Naive thymus-derived CD4-positive, alpha-beta T cell (primary cell): ENCODE data around the gene TBC1D5. TPM values are rescaled to one million over a fixed set of nuclear protein-coding genes. Genes with fewer than 3 reads are reported as not detected.

Experiments
- ATAC-seq: fragments of 150-1000 bp; cut with Tn5 transposase; 2 replicates; pipeline ENCODE4 v1.10.0; 2021; ENCODE audit warnings: mild to moderate bottlenecking, moderate library complexity
- CTCF ChIA-PET: fragments of 350-600 bp; sonication (Branson Sonifier 250); formaldehyde crosslinking; loops from one replicate; lab custom pipeline; 2021; ENCODE audit warnings: antibody characterized with exemption; lab: Charles Lee
- POLR2A ChIA-PET: fragments of 350-600 bp; sonication (Branson Sonifier 250); formaldehyde crosslinking; loops from one replicate; lab custom pipeline; 2021; ENCODE audit warnings: antibody characterized with exemption, inconsistent platforms; lab: Charles Lee
- DNase-seq, 9 donors: peaks; one replicate each; pipeline versions ENCODE4 v3.0.0 to v3.0.0-alpha.2; 2020 to 2022; ENCODE audit warnings: mixed read lengths in 1 of 9
- H3K27ac ChIP-seq: one replicate; pipeline ENCODE4 v1.7.0; 2013; ENCODE audit warnings: mild to moderate bottlenecking, low read depth, low read length, moderate library complexity
- H3K27me3 ChIP-seq, 2 donors: one replicate each; pipeline ENCODE4 v1.7.0; 2013; ENCODE audit warnings: low read length in 2 of 2, mild to moderate bottlenecking in 2 of 2, moderate library complexity in 2 of 2; ENCODE audit not compliant: control insufficient read depth in 2 of 2, insufficient read depth in 2 of 2
- H3K36me3 ChIP-seq, 3 experiments: 1 replicate in 2 of 3; 2 replicates in 1 of 3; pipeline ENCODE4 v1.7.0; 2013; ENCODE audit warnings: low read length in 3 of 3, mild to moderate bottlenecking in 3 of 3, moderate library complexity in 1 of 3; ENCODE audit not compliant: insufficient read depth in 3 of 3, control insufficient read depth in 2 of 3
- H3K4me1 ChIP-seq, 2 donors: one replicate each; pipeline ENCODE4 v1.7.0; 2013; ENCODE audit warnings: low read length in 2 of 2, mild to moderate bottlenecking in 2 of 2, moderate library complexity in 1 of 2; ENCODE audit not compliant: control insufficient read depth in 2 of 2, insufficient read depth in 2 of 2
- H3K4me3 ChIP-seq: 2 replicates; pipeline ENCODE4 v1.7.0; 2013; ENCODE audit warnings: mild to moderate bottlenecking, low read length
- H3K9me3 ChIP-seq, 3 experiments: 1 replicate in 2 of 3; 2 replicates in 1 of 3; pipeline ENCODE4 v1.7.0; 2013; ENCODE audit warnings: low read length in 3 of 3; ENCODE audit not compliant: control insufficient read depth in 2 of 3
- H3K27ac Mint-ChIP-seq, 9 donors: one replicate each; pipeline ENCODE4 v1.8.0; 2020 to 2022; ENCODE audit warnings: mixed read lengths in 9 of 9, mild to moderate bottlenecking in 8 of 9, moderate library complexity in 5 of 9, inconsistent platforms in 2 of 9
- H3K27me3 Mint-ChIP-seq, 5 donors: one replicate each; pipeline ENCODE4 v1.8.0; 2021 to 2022; ENCODE audit warnings: mixed read lengths in 5 of 5, mild to moderate bottlenecking in 1 of 5
- H3K36me3 Mint-ChIP-seq, 5 donors: one replicate each; pipeline ENCODE4 v1.8.0; 2020 to 2022; ENCODE audit warnings: mixed read lengths in 5 of 5, mild to moderate bottlenecking in 3 of 5, inconsistent platforms in 1 of 5
- H3K4me1 Mint-ChIP-seq, 7 donors: one replicate each; pipeline ENCODE4 v1.8.0; 2020 to 2022; ENCODE audit warnings: mixed read lengths in 7 of 7, mild to moderate bottlenecking in 3 of 7, inconsistent platforms in 1 of 7
- H3K4me3 Mint-ChIP-seq, 10 donors: one replicate each; pipeline ENCODE4 v1.8.0; 2020 to 2022; ENCODE audit warnings: mild to moderate bottlenecking in 10 of 10, mixed read lengths in 10 of 10, moderate library complexity in 6 of 10, inconsistent platforms in 2 of 10
- H3K9me3 Mint-ChIP-seq, 11 donors: one replicate each; pipeline ENCODE4 v1.8.0; 2020 to 2022; ENCODE audit warnings: mixed read lengths in 11 of 11, mild to moderate bottlenecking in 4 of 11, inconsistent platforms in 1 of 11, moderate library complexity in 1 of 11
- intact Hi-C, 2 donors: fragments of 100-400 bp; cut with micrococcal nuclease; formaldehyde crosslinking; loops; one replicate each; pipeline ENCODE4 v1.15.1; 2023
- polyA plus RNA-seq, 2 donors: library from polyadenylated mRNA; unstranded; fragments of 300-500 nt; fragmentation: Illumina TruSeq; gene quantifications; one replicate each; pipeline ENCODE4 v1.2.3, GENCODE V29; 2021
- total RNA-seq, 6 experiments: library from RNA in 5 of 6; stranded (reverse) in 5 of 6; gene quantifications; 1 replicate in 5 of 6; 2 replicates in 1 of 6; pipeline ENCODE4 v1.2.3 and lab custom pipeline; 2021 to 2026

Gene TBC1D5
- total and polyA plus RNA-seq, 7 experiments from 2014 or later, result 30.5 to 54.0 (median 37.4) TPM

GRCh38 chr3:17367171-17367570 lies 375.3 kb downstream of the TBC1D5 start:
- Mint-ChIP-seq H3K36me3 (peaks cover 0 to 35% (median 10%) of the 10 kb centered on the region in 5 donors), H3K9me3 (no peaks in the 10 kb centered on the region), H3K27ac (no peak overlapping the region), H3K4me3 (no peak overlapping the region), H3K4me1 (peaks cover 0 to 3% (median 0%) of the 10 kb centered on the region in 7 donors), H3K27me3 (no peaks in the 10 kb centered on the region)
- no peaks in the 10 kb centered on the region for H3K9me3 ChIP-seq
- intact Hi-C loops, result no loop called here
- DNase-seq (no peak), ATAC-seq (no peak)
- ChIA-PET CTCF (no interaction called here), POLR2A (no interaction called here)
- no peak overlapping the region for H3K4me3 ChIP-seq
- H3K27ac ChIP-seq, result no peak overlapping the region
- no peaks in the 10 kb centered on the region for H3K27me3 ChIP-seq
- H3K36me3 ChIP-seq, result peaks cover 0 to 11% (median 7%) of the 10 kb centered on the region in 3 experiments
- no peaks in the 10 kb centered on the region for H3K4me1 ChIP-seq

- Mint-ChIP-seq H3K4me1 (no peaks in the 10 kb centered on the region), H3K9me3 (no peaks in the 10 kb centered on the region), H3K27me3 (no peaks in the 10 kb centered on the region), H3K4me3 (no peak overlapping the region), H3K36me3 (peaks cover 0 to 31% (median 3%) of the 10 kb centered on the region in 5 donors), H3K27ac (no peak overlapping the region)
- DNase-seq (no peak), ATAC-seq (no peak)
- H3K27me3 ChIP-seq, result no peaks in the 10 kb centered on the region
- ChIA-PET POLR2A (no interaction called here), CTCF (no interaction called here)
- no peaks in the 10 kb centered on the region for H3K4me1 ChIP-seq
- intact Hi-C loops, result no loop called here
- H3K4me3 ChIP-seq, result no peak overlapping the region
- no peaks in the 10 kb centered on the region for H3K36me3 ChIP-seq
- H3K27ac ChIP-seq, result no peak overlapping the region
- no peaks in the 10 kb centered on the region for H3K9me3 ChIP-seq
Measured at GRCh38 chr3:17360991-17361390, 381.4 kb downstream of the TBC1D5 start.

- POLR2A ChIA-PET, result no interaction called here
- Histone ChIP-seq H3K4me3 (no peak overlapping the region), H3K27me3 (no peaks in the 10 kb centered on the region), H3K27ac (no peak overlapping the region), H3K4me1 (no peaks in the 10 kb centered on the region), H3K9me3 (no peaks in the 10 kb centered on the region), H3K36me3 (no peaks in the 10 kb centered on the region)
- no peak overlapping the region for H3K27ac Mint-ChIP-seq
- DNase-seq (no peak), ATAC-seq (no peak)
- CTCF ChIA-PET, result no interaction called here
- no peaks in the 10 kb centered on the region for H3K9me3 Mint-ChIP-seq
- H3K36me3 Mint-ChIP-seq, result peaks cover 0 to 27% (median 7%) of the 10 kb centered on the region in 5 donors
- H3K27me3 Mint-ChIP-seq, result no peaks in the 10 kb centered on the region
- H3K4me1 Mint-ChIP-seq, result no peaks in the 10 kb centered on the region
- intact Hi-C loops, result no loop called here
- H3K4me3 Mint-ChIP-seq, result no peak overlapping the region
Measured at GRCh38 chr3:17359911-17360310, 382.5 kb downstream of the TBC1D5 start.

GRCh38 chr3:17357035-17357710 lies 385.3 kb downstream of the TBC1D5 start:
- CTCF ChIA-PET, result no interaction called here
- no peaks in the 10 kb centered on the region for H3K36me3 ChIP-seq
- Mint-ChIP-seq H3K27ac (no peak overlapping the region), H3K27me3 (no peaks in the 10 kb centered on the region), H3K9me3 (no peaks in the 10 kb centered on the region), H3K36me3 (peaks cover 0 to 37% (median 10%) of the 10 kb centered on the region in 5 donors), H3K4me1 (no peaks in the 10 kb centered on the region), H3K4me3 (no peak overlapping the region)
- no peak overlapping the region for H3K4me3 ChIP-seq
- no peak for ATAC-seq
- H3K27ac ChIP-seq, result no peak overlapping the region
- POLR2A ChIA-PET, result no interaction called here
- no peak for DNase-seq
- no peaks in the 10 kb centered on the region for H3K9me3 ChIP-seq
- H3K27me3 ChIP-seq, result no peaks in the 10 kb centered on the region
- H3K4me1 ChIP-seq, result no peaks in the 10 kb centered on the region
- intact Hi-C loops, result no loop called here

GRCh38 chr3:17356585-17356984 lies 385.8 kb downstream of the TBC1D5 start:
- no peaks in the 10 kb centered on the region for H3K4me1 ChIP-seq
- ATAC-seq, result no peak
- POLR2A ChIA-PET, result no interaction called here
- H3K27ac Mint-ChIP-seq, result peak overlapping the region in 1 of 9 donors; percentile 62
- peaks cover 0 to 39% (median 15%) of the 10 kb centered on the region in 5 donors for H3K36me3 Mint-ChIP-seq
- no peak overlapping the region for H3K4me3 Mint-ChIP-seq
- H3K9me3 ChIP-seq, result no peaks in the 10 kb centered on the region
- no peaks in the 10 kb centered on the region for H3K36me3 ChIP-seq
- H3K27ac ChIP-seq, result no peak overlapping the region
- H3K27me3 Mint-ChIP-seq, result no peaks in the 10 kb centered on the region
- H3K27me3 ChIP-seq, result no peaks in the 10 kb centered on the region
- H3K4me3 ChIP-seq, result no peak overlapping the region
- no peaks in the 10 kb centered on the region for H3K4me1 Mint-ChIP-seq
- intact Hi-C loops, result no loop called here
- DNase-seq, result no peak
- CTCF ChIA-PET, result no interaction called here
- H3K9me3 Mint-ChIP-seq, result peaks cover 0 to 3% (median 0%) of the 10 kb centered on the region in 11 donors

- Mint-ChIP-seq H3K36me3 (peaks cover 0 to 38% (median 15%) of the 10 kb centered on the region in 5 donors), H3K27me3 (no peaks in the 10 kb centered on the region), H3K4me1 (no peaks in the 10 kb centered on the region), H3K27ac (no peak overlapping the region), H3K9me3 (peaks cover 0 to 3% (median 0%) of the 10 kb centered on the region in 11 donors), H3K4me3 (no peak overlapping the region)
- Histone ChIP-seq H3K27me3 (no peaks in the 10 kb centered on the region), H3K4me1 (no peaks in the 10 kb centered on the region), H3K27ac (no peak overlapping the region), H3K9me3 (no peaks in the 10 kb centered on the region), H3K4me3 (no peak overlapping the region), H3K36me3 (no peaks in the 10 kb centered on the region)
- intact Hi-C loops, result no loop called here
- DNase-seq (no peak), ATAC-seq (no peak)
- CTCF ChIA-PET, result no interaction called here
- POLR2A ChIA-PET, result no interaction called here
Measured at GRCh38 chr3:17355591-17355990, 386.8 kb downstream of the TBC1D5 start.

- peaks cover 0 to 5% (median 0%) of the 10 kb centered on the region in 7 donors for H3K4me1 Mint-ChIP-seq
- no peaks in the 10 kb centered on the region for H3K9me3 ChIP-seq
- H3K36me3 ChIP-seq, result no peaks in the 10 kb centered on the region
- ChIA-PET CTCF (interaction anchor here (0.7 kb wide), 1 partner anchor 268 kb away, joined by 3 read pairs; no protein-coding TSS in a partner anchor), POLR2A (no interaction called here)
- no peak overlapping the region for H3K27ac ChIP-seq
- no peaks in the 10 kb centered on the region for H3K27me3 ChIP-seq
- H3K27me3 Mint-ChIP-seq, result no peaks in the 10 kb centered on the region
- ATAC-seq (no peak), DNase-seq (no peak)
- peaks cover 0 to 3% (median 0%) of the 10 kb centered on the region in 11 donors for H3K9me3 Mint-ChIP-seq
- H3K4me3 Mint-ChIP-seq, result no peak overlapping the region
- H3K27ac Mint-ChIP-seq, result no peak overlapping the region
- H3K4me3 ChIP-seq, result no peak overlapping the region
- intact Hi-C loops, result no loop called here
- no peaks in the 10 kb centered on the region for H3K4me1 ChIP-seq
- peaks cover 0 to 50% (median 23%) of the 10 kb centered on the region in 5 donors for H3K36me3 Mint-ChIP-seq
Measured at GRCh38 chr3:17354341-17354740, 388.1 kb downstream of the TBC1D5 start.
